Ishikawa (cell line): ENCODE results near the gene ADAD1.

Source experiments
- CEBPB ChIP-seq: IDR thresholded peaks from 2 replicates; pipeline ENCODE4 v1.6.1; 2012
- EGR1 ChIP-seq: IDR thresholded peaks from 2 replicates; pipeline ENCODE4 v1.6.1; 2012
- FOXM1 ChIP-seq: IDR thresholded peaks from 2 replicates; pipeline ENCODE4 v1.6.1; 2012; ENCODE audit warnings: low read depth, borderline replicate concordance
- MAX ChIP-seq: IDR thresholded peaks from 2 replicates; pipeline ENCODE4 v1.6.1; 2012
- RAD21 ChIP-seq: IDR thresholded peaks from 2 replicates; pipeline ENCODE4 v1.6.1; 2012; ENCODE audit warnings: low read depth
- TAF1 ChIP-seq: IDR thresholded peaks from 2 replicates; pipeline ENCODE4 v1.6.1; 2012; ENCODE audit warnings: low read depth, mild to moderate bottlenecking
- YY1 ChIP-seq: IDR thresholded peaks from 2 replicates; pipeline ENCODE4 v1.6.1; 2012; ENCODE audit warnings: low read depth
- ZBTB7A ChIP-seq: IDR thresholded peaks from 2 replicates; pipeline ENCODE4 v1.6.1; 2012; ENCODE audit warnings: low read depth

- TF ChIP-seq CEBPB (no peak), RAD21 (no peak), TAF1 (no peak), EGR1 (no peak), MAX (no peak), YY1 (no peak), FOXM1 (no peak), ZBTB7A (no peak)
Measured at GRCh38 chr4:122475233-122475632, 96.4 kb downstream of the ADAD1 start.
